H1 (cell line): ENCODE results near the gene PLA1A. TPM values are rescaled to one million over a fixed set of nuclear protein-coding genes. Genes with fewer than 3 reads are reported as not detected.

Source experiments
- CTCF ChIA-PET: fragments of 300-600 bp; sonication (Branson Sonifier 250); formaldehyde crosslinking; loops from one replicate; lab custom pipeline; 2021; ENCODE audit not compliant: partially characterized antibody; lab: Charles Lee
- POLR2A ChIA-PET: fragments of 300-600 bp; sonication (Branson Sonifier 250); formaldehyde crosslinking; loops from one replicate; lab custom pipeline; 2021; ENCODE audit warnings: inconsistent platforms; ENCODE audit not compliant: partially characterized antibody; lab: Charles Lee
- DNase-seq, 2 experiments: peaks; one replicate each; pipeline versions ENCODE4 v3.0.0 to v3.0.0-alpha.2; 2010 to 2022; ENCODE audit warnings: low spot score in 2 of 2, low read depth in 1 of 2, mixed read lengths in 1 of 2
- FAIRE-seq: peaks from 2 replicates; lab custom pipeline; 2011; peaks lifted over from hg19 to GRCh38; lab: Jason Lieb, UNC
- H2AFZ ChIP-seq: 2 replicates; pipeline ENCODE4 v1.8.1; 2012; ENCODE audit warnings: low read length, inconsistent platforms
- H2AK5ac ChIP-seq: 2 replicates; pipeline ENCODE4 v1.6.1; 2013; ENCODE audit warnings: low read depth, low read length
- H2BK120ac ChIP-seq: replicated peaks from 2 replicates; pipeline ENCODE3; 2013; ENCODE audit warnings: low read depth, low read length, inconsistent platforms
- H2BK12ac ChIP-seq: 2 replicates; pipeline ENCODE4 v1.6.1; 2013; ENCODE audit warnings: low read depth, low read length
- H2BK15ac ChIP-seq: 2 replicates; pipeline ENCODE4 v1.6.1; 2013; ENCODE audit warnings: low read length
- H2BK20ac ChIP-seq: 2 replicates; pipeline ENCODE4 v1.6.1; 2013; ENCODE audit warnings: low read length
- H2BK5ac ChIP-seq: 2 replicates; pipeline ENCODE4 v1.6.1; 2013; ENCODE audit warnings: low read depth, low read length
- H3K14ac ChIP-seq: 2 replicates; pipeline ENCODE4 v1.6.1; 2013; ENCODE audit warnings: inconsistent platforms; ENCODE audit not compliant: insufficient read length
- H3K18ac ChIP-seq: 2 replicates; pipeline ENCODE4 v1.6.1; 2013; ENCODE audit warnings: low read length; ENCODE audit errors: extremely low read depth
- H3K23ac ChIP-seq: 2 replicates; pipeline ENCODE4 v1.6.1; 2013; ENCODE audit warnings: inconsistent platforms; ENCODE audit not compliant: insufficient read length
- H3K23me2 ChIP-seq: 2 replicates; pipeline ENCODE4 v1.6.1; 2013; ENCODE audit warnings: low read depth, low read length
- H3K27ac ChIP-seq: 2 replicates; pipeline ENCODE4 v1.6.1; 2011; ENCODE audit warnings: low read depth, low read length, inconsistent platforms
- H3K27me3 ChIP-seq, 4 experiments: replicated peaks in 1 of 4; 1 replicate in 1 of 4; 2 replicates in 3 of 4; pipeline versions ENCODE4 v1.6.1 to v1.8.1; 2011 to 2013; ENCODE audit warnings: low read length in 3 of 4, mild to moderate bottlenecking in 3 of 4, inconsistent platforms in 2 of 4, mixed read lengths in 2 of 4, moderate library complexity in 1 of 4; ENCODE audit not compliant: control insufficient read depth in 3 of 4, insufficient read depth in 3 of 4; ENCODE audit errors: extremely low read depth in 1 of 4
- H3K36me3 ChIP-seq, 4 experiments: 2 replicates each; pipeline versions ENCODE4 v1.6.1 to v1.8.1; 2011 to 2013; ENCODE audit warnings: mild to moderate bottlenecking in 4 of 4, low read length in 3 of 4, moderate library complexity in 2 of 4, control low read depth in 1 of 4, inconsistent platforms in 1 of 4; ENCODE audit not compliant: insufficient read depth in 4 of 4, control insufficient read depth in 2 of 4
- H3K4ac ChIP-seq: replicated peaks from 2 replicates; pipeline ENCODE3; 2013; ENCODE audit warnings: low read length, low read depth, mixed read lengths, inconsistent platforms; ENCODE audit not compliant: insufficient read length
- H3K4me1 ChIP-seq, 4 experiments: replicated peaks in 1 of 4; 1 replicate in 1 of 4; 2 replicates in 3 of 4; pipeline versions ENCODE4 v1.6.1 to v1.8.1; 2011 to 2013; ENCODE audit warnings: low read length in 3 of 4, inconsistent platforms in 2 of 4, mixed read lengths in 1 of 4; ENCODE audit not compliant: insufficient read depth in 4 of 4, control insufficient read depth in 3 of 4
- H3K4me2 ChIP-seq, 2 experiments: 2 replicates each; pipeline versions ENCODE4 v1.6.1 to v1.8.1; 2011 to 2013; ENCODE audit warnings: low read depth in 2 of 2, low read length in 2 of 2, control low read depth in 1 of 2, inconsistent platforms in 1 of 2, mild to moderate bottlenecking in 1 of 2; ENCODE audit not compliant: insufficient read depth in 1 of 2
- H3K4me3 ChIP-seq, 4 experiments: fragments of 200-600, 300-600 bp in 1 of 4; sonication (generic), shearing (Covaris generic), sonication (Bioruptor Twin) in 1 of 4; 2 replicates each; pipeline versions ENCODE4 v1.5.1 to v1.8.1; 2011 to 2016; ENCODE audit warnings: low read length in 4 of 4, low read depth in 3 of 4, control low read depth in 2 of 4, inconsistent platforms in 2 of 4, mild to moderate bottlenecking in 2 of 4, mixed read lengths in 1 of 4, moderate library complexity in 1 of 4; ENCODE audit not compliant: insufficient read depth in 2 of 4; ENCODE audit errors: extremely low read depth in 1 of 4
- H3K56ac ChIP-seq: replicated peaks from 2 replicates; pipeline ENCODE3; 2013; ENCODE audit warnings: low read depth, mild to moderate bottlenecking, mixed read lengths, low read length, inconsistent platforms; ENCODE audit not compliant: insufficient read length
- H3K79me1 ChIP-seq: 2 replicates; pipeline ENCODE4 v1.6.1; 2013; ENCODE audit warnings: low read depth, low read length, control low read depth
- H3K79me2 ChIP-seq, 2 experiments: 2 replicates each; pipeline versions ENCODE4 v1.6.1 to v1.8.1; 2012 to 2013; ENCODE audit warnings: low read length in 2 of 2, mild to moderate bottlenecking in 2 of 2, inconsistent platforms in 1 of 2; ENCODE audit not compliant: insufficient read depth in 2 of 2, control insufficient read depth in 1 of 2
- H3K9ac ChIP-seq, 4 experiments: replicated peaks in 1 of 4; 1 replicate in 1 of 4; 2 replicates in 3 of 4; pipeline versions ENCODE4 v1.6.1 to v1.8.1; 2011 to 2013; ENCODE audit warnings: low read depth in 3 of 4, low read length in 3 of 4, control low read depth in 2 of 4, mild to moderate bottlenecking in 2 of 4, moderate library complexity in 2 of 4, inconsistent platforms in 1 of 4; ENCODE audit errors: extremely low read depth in 1 of 4
- H3K9me3 ChIP-seq, 2 experiments: 2 replicates each; pipeline versions ENCODE4 v1.6.1 to v1.8.1; 2012 to 2013; ENCODE audit warnings: mild to moderate bottlenecking in 2 of 2, moderate library complexity in 2 of 2, control low read depth in 1 of 2, inconsistent platforms in 1 of 2, low read depth in 1 of 2, low read length in 1 of 2, mixed read lengths in 1 of 2; ENCODE audit not compliant: insufficient read depth in 2 of 2
- H4K20me1 ChIP-seq, 2 experiments: replicated peaks in 1 of 2; 2 replicates each; pipeline versions ENCODE3 to v1.8.1; 2011 to 2013; ENCODE audit warnings: inconsistent platforms in 2 of 2, low read length in 2 of 2, mild to moderate bottlenecking in 1 of 2; ENCODE audit not compliant: insufficient read depth in 2 of 2, control insufficient read depth in 1 of 2
- H4K5ac ChIP-seq: 2 replicates; pipeline ENCODE4 v1.6.1; 2013; ENCODE audit warnings: low read length, low read depth, mixed read lengths, inconsistent platforms; ENCODE audit not compliant: insufficient read length
- H4K8ac ChIP-seq: 2 replicates; pipeline ENCODE4 v1.8.0; 2013; ENCODE audit warnings: mild to moderate bottlenecking, moderate library complexity, low read length, inconsistent platforms; ENCODE audit not compliant: insufficient read depth; ENCODE audit errors: extremely low read depth
- H4K91ac ChIP-seq: replicated peaks from 2 replicates; pipeline ENCODE3; 2013; ENCODE audit warnings: low read length, mixed read lengths, inconsistent platforms; ENCODE audit not compliant: insufficient read length
- ATF3 ChIP-seq: IDR thresholded peaks from 2 replicates; pipeline ENCODE4 v1.6.1; 2011; ENCODE audit warnings: low read depth, mild to moderate bottlenecking, low read length; ENCODE audit not compliant: insufficient read depth
- BRCA1 ChIP-seq: IDR thresholded peaks from 2 replicates; pipeline ENCODE4 v1.6.1; 2012; ENCODE audit warnings: low read depth, low read length, improper control_type of control experiment
- EGR1 ChIP-seq: IDR thresholded peaks from 2 replicates; pipeline ENCODE4 v1.6.1; 2011; ENCODE audit warnings: low read depth, low read length, borderline replicate concordance
- FOSL1 ChIP-seq: IDR thresholded peaks from 2 replicates; pipeline ENCODE4 v1.6.1; 2011; ENCODE audit warnings: mild to moderate bottlenecking, low read depth, low read length, moderate library complexity; ENCODE audit not compliant: insufficient read depth
- GTF2F1 ChIP-seq: IDR thresholded peaks from 2 replicates; pipeline ENCODE4 v1.6.1; 2012; ENCODE audit warnings: low read depth, low read length, improper control_type of control experiment, borderline replicate concordance
- NRF1 ChIP-seq: IDR thresholded peaks from 2 replicates; pipeline ENCODE4 v1.6.1; 2011; ENCODE audit warnings: mild to moderate bottlenecking, low read depth, low read length, improper control_type of control experiment
- PHF8 ChIP-seq: fragments of 200-600 bp; sonication (generic); conservative IDR thresholded peaks from 2 replicates; pipeline ENCODE4 v1.7.1; 2012; ENCODE audit warnings: low read depth, mild to moderate bottlenecking, inconsistent platforms, low read length, moderate library complexity
- POU5F1 ChIP-seq: IDR thresholded peaks from 2 replicates; pipeline ENCODE4 v1.6.1; 2011; ENCODE audit warnings: low read depth, mild to moderate bottlenecking, low read length, moderate library complexity
- RAD21 ChIP-seq, 2 experiments: IDR thresholded peaks in 1 of 2; conservative IDR thresholded peaks in 1 of 2; 2 replicates each; pipeline ENCODE4 v1.6.1; 2011; ENCODE audit warnings: low read depth in 2 of 2, low read length in 2 of 2, improper control_type of control experiment in 1 of 2, inconsistent platforms in 1 of 2, mild to moderate bottlenecking in 1 of 2, moderate library complexity in 1 of 2
- RBBP5 ChIP-seq: IDR thresholded peaks from 2 replicates; pipeline ENCODE4 v1.7.1; 2012; ENCODE audit warnings: low read depth, mild to moderate bottlenecking, inconsistent platforms, low read length, moderate library complexity, borderline replicate concordance
- TAF7 ChIP-seq: optimal IDR thresholded peaks from 2 replicates; pipeline ENCODE3; 2011; ENCODE audit warnings: low read depth, mild to moderate bottlenecking, inconsistent platforms, low read length, moderate library complexity, borderline replicate concordance
- polyA plus RNA-seq, 7 experiments: library from polyadenylated mRNA; depleted of rRNA in 3 of 7; stranded (reverse) in 5 of 7; unstranded in 2 of 7; fragments of >200 nt in 5 of 7; fragments of 200-250 nt in 2 of 7; gene quantifications; 1 replicate in 5 of 7; 2 replicates in 1 of 7; 4 replicates in 1 of 7; pipeline versions ENCODE4 v1.2.1 to v1.2.3, GENCODE V29; 2011 to 2013; ENCODE audit warnings: missing spikeins in 2 of 7, mixed read lengths in 2 of 7
- total RNA-seq: library from RNA; stranded (reverse); fragmentation: NEBNext Ultra II Directional; extraction: Animal tissue kit (Norgen Biotek cat#: 25700); gene quantifications from 2 replicates; pipeline ENCODE4 v1.2.1, GENCODE V29; 2021

Gene PLA1A
- total and polyA plus RNA-seq, 2 of the 8 experiments (the other 6 are each of a cell fraction or from before 2014, with no cell fraction given), result not detected

GRCh38 chr3:119575507-119575906, 22.2 kb upstream of the PLA1A start:
- Histone ChIP-seq H2AK5ac (no peak overlapping the region), H3K4me3 (no peak overlapping the region)
- FAIRE-seq, result no peak

More at GRCh38 chr3:119575507-119575906, 22.2 kb upstream of the PLA1A start:
- Histone ChIP-seq H2BK15ac (no peak overlapping the region), H3K36me3 (no peaks in the 10 kb centered on the region), H3K79me1 (no peaks in the 10 kb centered on the region), H3K23ac (no peak overlapping the region), H3K27me3 (peaks cover 0 to 9% (median 6%) of the 10 kb centered on the region in 4 experiments; a peak in 4 of 7 replicates), H2BK120ac (no peak overlapping the region), H2BK5ac (no peak overlapping the region), H3K27ac (no peak overlapping the region), H4K8ac (no peak overlapping the region), H2AFZ (no peak overlapping the region), H3K4ac (no peak overlapping the region), H3K18ac (no peak overlapping the region), H3K56ac (no peak overlapping the region), H3K4me1 (peaks cover 0 to 4% (median 3%) of the 10 kb centered on the region in 4 experiments; a peak in 4 of 7 replicates), H3K9ac (no peak overlapping the region), H4K5ac (no peak overlapping the region), H4K91ac (no peak overlapping the region), H4K20me1 (no peaks in the 10 kb centered on the region), H3K4me2 (no peak overlapping the region), H2BK12ac (no peak overlapping the region), H3K9me3 (no peaks in the 10 kb centered on the region), H2BK20ac (no peak overlapping the region), H3K14ac (no peak overlapping the region), H3K79me2 (no peaks in the 10 kb centered on the region), H3K23me2 (peaks cover 9% of the 10 kb centered on the region)
- POLR2A ChIA-PET, result interaction anchor here (1.6 kb wide), 1 partner anchor 88 kb away, joined by 3 read pairs; no protein-coding TSS in a partner anchor
- no peak for DNase-seq
- TF ChIP-seq NRF1 (no peak), PHF8 (no peak), RBBP5 (no peak), RAD21 (IDR thresholded peaks at IDR 0.05 in 1 of 2, conservative IDR thresholded peaks at IDR 0.05 in 1 of 2; ENCODE audit: low read depth in 2 of 2, low read length in 2 of 2) (no peak), BRCA1 (no peak), GTF2F1 (no peak), EGR1 (no peak), POU5F1 (no peak), TAF7 (no peak), ATF3 (no peak), FOSL1 (no peak)
- CTCF ChIA-PET, result no interaction called here
